Stimulated activated CD4-positive, alpha-beta T cell treated with anti-CD3 and anti-CD28 coated beads, TNF-alpha, amount 100 ng/mL, for 48 hours (primary cell): ENCODE results near the gene DPYSL4.

Source experiments
- DNase-seq, 3 donors: peaks; one replicate each; pipeline ENCODE4 v3.0.0-alpha.2; 2020; ENCODE audit warnings: low read depth in 3 of 3

The DPYSL4 gene

GRCh38 chr10:132163826-132164515 is 22.8 kb upstream of the DPYSL4 start:
- no peak for DNase-seq

GRCh38 chr10:132164761-132165278 is 21.9 kb upstream of the DPYSL4 start:
- no peak for DNase-seq

GRCh38 chr10:132165416-132165980 is 21.2 kb upstream of the DPYSL4 start:
- no peak for DNase-seq

GRCh38 chr10:132166216-132166950 is 20.4 kb upstream of the DPYSL4 start:
- no peak for DNase-seq

GRCh38 chr10:132167041-132167674 is 19.6 kb upstream of the DPYSL4 start:
- no peak for DNase-seq

GRCh38 chr10:132167976-132168375 is 18.8 kb upstream of the DPYSL4 start:
- no peak for DNase-seq

GRCh38 chr10:132168571-132169030 is 18.1 kb upstream of the DPYSL4 start:
- no peak for DNase-seq

GRCh38 chr10:132169031-132169765 is 17.6 kb upstream of the DPYSL4 start:
- no peak for DNase-seq

- no peak for DNase-seq
Observed at GRCh38 chr10:132169766-132170560, 16.8 kb upstream of the DPYSL4 start.

- no peak for DNase-seq
Observed at GRCh38 chr10:132170561-132171361, 16.0 kb upstream of the DPYSL4 start.

GRCh38 chr10:132172091-132173066 is 14.4 kb upstream of the DPYSL4 start:
- no peak for DNase-seq

GRCh38 chr10:132173185-132173584 is 13.6 kb upstream of the DPYSL4 start:
- DNase-seq = no peak

- no peak for DNase-seq
Observed at GRCh38 chr10:132174237-132174636, 12.5 kb upstream of the DPYSL4 start.

- DNase-seq = no peak
Observed at GRCh38 chr10:132175408-132175807, 11.3 kb upstream of the DPYSL4 start.

GRCh38 chr10:132175907-132176581 is 10.7 kb upstream of the DPYSL4 start:
- no peak for DNase-seq

- DNase-seq = no peak
Observed at GRCh38 chr10:132176623-132177500, 9.9 kb upstream of the DPYSL4 start.

GRCh38 chr10:132178046-132178445 is 8.7 kb upstream of the DPYSL4 start:
- no peak for DNase-seq
